Ishikawa (cell line): ENCODE data around the gene BSG.

ENCODE experiments used
- MAX ChIP-seq: IDR thresholded peaks from 2 replicates; pipeline ENCODE4 v1.6.1; 2012
- RAD21 ChIP-seq: IDR thresholded peaks from 2 replicates; pipeline ENCODE4 v1.6.1; 2012; ENCODE audit warnings: low read depth
- TAF1 ChIP-seq: IDR thresholded peaks from 2 replicates; pipeline ENCODE4 v1.6.1; 2012; ENCODE audit warnings: low read depth, mild to moderate bottlenecking

GRCh38 chr19:570251-570686 is 2.1 kb upstream of the BSG start:
- TF ChIP-seq MAX: no peak
- no peak for TF ChIP-seq TAF1
- TF ChIP-seq RAD21: no peak
